HG03064 (cell line): ENCODE data around the gene GJB5.

ENCODE experiments used
- ATAC-seq: cut with Tn5 transposase; IDR thresholded peaks from one replicate; pipeline ENCODE4 v1.9.1; 2021; ENCODE audit warnings: low read depth; ENCODE audit not compliant: unreplicated experiment

The GJB5 gene

DNA sequence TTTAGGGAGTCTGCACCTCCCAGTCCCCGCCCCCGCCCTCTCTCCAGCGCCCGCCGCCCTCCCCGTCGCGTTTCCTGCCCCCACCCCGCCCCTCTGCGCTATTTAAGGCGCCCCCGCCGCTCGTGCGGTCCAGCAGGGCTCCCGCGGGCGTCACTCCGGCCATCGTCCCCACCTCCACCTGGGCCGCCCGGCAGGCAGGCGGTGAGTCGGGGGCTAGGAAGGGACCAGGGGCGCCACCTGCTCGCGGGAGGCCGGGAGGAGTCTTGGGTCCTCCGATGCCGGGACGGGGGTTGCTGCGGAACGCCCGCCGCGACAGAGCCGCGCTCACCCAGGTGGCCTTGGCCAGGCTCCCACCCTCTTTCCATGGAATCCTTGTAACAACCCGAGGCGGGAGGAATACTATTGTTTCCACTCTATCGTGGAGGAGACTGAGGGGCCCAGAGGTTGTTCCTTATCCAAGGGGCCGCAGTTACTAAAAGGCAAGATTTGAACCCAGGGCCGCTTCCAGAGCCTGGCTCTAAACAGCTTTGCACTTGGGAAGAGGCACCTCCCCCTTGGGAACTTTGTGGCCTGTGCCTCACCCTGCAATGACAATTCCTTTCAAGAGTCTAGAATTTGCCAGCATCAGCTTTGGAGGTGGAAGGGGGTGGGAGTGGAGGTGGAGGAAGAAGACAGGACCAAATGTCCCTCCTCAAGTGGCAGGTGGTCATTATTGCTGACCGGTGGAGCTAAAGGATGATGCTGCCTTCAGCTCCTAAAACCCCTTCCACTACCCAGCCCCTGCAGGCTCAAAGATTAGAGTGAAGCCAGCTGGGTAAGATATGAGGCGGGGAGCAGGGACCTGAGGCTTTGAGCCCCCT is 38.3 kb downstream of the GJB5 start, which contains the start of gene GJA4:
GJA4 (plus strand) TSS at position 132 of the 860 bp plus-strand sequence. CDS start 1,215 bp downstream, outside the sequence.
- ATAC-seq: no peak

DNA sequence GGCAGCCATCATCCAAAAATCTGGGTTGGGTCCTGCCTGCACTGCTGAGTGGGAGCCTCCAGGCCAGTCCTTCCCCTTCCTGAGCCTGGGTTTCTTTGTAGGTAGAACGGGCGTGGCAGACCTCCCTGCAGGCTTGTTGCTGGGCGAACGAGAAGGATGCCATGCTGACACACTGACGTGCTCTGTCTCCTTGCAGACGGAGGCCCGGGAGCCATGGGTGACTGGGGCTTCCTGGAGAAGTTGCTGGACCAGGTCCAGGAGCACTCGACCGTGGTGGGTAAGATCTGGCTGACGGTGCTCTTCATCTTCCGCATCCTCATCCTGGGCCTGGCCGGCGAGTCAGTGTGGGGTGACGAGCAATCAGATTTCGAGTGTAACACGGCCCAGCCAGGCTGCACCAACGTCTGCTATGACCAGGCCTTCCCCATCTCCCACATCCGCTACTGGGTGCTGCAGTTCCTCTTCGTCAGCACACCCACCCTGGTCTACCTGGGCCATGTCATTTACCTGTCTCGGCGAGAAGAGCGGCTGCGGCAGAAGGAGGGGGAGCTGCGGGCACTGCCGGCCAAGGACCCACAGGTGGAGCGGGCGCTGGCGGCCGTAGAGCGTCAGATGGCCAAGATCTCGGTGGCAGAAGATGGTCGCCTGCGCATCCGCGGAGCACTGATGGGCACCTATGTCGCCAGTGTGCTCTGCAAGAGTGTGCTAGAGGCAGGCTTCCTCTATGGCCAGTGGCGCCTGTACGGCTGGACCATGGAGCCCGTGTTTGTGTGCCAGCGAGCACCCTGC is 39.3 kb downstream of the GJB5 start:
- no peak for ATAC-seq

DNA sequence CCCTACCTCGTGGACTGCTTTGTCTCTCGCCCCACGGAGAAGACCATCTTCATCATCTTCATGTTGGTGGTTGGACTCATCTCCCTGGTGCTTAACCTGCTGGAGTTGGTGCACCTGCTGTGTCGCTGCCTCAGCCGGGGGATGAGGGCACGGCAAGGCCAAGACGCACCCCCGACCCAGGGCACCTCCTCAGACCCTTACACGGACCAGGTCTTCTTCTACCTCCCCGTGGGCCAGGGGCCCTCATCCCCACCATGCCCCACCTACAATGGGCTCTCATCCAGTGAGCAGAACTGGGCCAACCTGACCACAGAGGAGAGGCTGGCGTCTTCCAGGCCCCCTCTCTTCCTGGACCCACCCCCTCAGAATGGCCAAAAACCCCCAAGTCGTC is 39.9 kb downstream of the GJB5 start:
- ATAC-seq: no peak

DNA sequence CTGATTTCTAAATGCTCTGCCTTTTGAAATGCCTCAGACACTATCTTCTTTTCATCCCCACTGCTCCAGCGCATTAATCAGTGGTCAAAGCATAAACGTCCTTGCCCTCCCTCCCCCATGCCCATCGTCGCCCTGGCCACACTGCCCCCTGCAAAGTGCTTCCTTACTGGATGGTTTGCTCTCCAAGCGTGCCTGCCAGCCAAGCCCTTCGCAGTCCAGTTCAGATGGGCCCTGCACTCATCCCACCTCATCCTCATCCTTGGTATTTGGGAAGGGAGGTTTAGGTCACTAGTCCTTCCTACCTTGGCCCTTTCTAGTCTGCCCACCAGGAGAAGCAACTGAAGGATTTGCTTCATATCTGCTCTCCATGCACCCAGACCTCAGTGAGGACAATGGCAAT is 41.1 kb downstream of the GJB5 start:
- ATAC-seq: no peak

DNA sequence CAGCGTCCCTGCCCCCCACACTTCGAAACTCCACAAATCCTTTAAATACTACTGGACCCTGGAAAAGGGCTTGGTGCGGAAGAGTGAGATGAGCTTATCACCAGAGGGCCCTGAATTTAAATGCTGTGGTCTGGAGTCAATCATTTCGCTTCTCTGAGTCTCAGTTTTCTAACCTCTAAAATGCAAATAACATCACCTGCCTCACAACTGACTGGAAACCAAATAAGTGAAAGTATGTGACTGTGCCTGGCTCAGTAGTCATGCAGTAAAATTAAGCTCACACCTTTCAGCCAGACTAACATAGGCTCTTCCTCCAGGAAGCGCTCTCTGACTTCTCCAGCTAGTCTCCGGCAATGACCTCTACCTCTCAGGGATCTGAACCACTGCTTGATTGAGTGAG is 42.1 kb downstream of the GJB5 start:
- ATAC-seq: no peak

DNA sequence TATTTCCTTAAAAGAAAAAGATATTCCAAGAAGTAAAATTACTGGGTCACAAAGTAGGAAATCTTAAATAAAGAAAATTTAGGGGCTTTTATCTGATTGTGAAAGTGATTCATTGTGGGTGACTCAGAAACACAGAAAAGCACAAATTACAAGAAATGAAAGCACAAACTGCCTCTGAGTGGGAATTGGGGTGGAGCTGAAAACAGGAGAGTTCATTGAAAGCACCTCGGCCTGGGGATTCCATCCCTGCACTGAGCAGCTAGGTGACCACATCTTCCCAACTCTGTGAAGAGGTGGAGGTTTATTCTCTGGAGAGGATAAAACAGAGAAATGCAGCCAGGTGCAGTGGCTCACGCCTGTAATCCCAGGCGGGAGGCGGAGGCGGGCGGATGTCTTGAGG is 45.4 kb downstream of the GJB5 start:
- ATAC-seq: no peak

DNA sequence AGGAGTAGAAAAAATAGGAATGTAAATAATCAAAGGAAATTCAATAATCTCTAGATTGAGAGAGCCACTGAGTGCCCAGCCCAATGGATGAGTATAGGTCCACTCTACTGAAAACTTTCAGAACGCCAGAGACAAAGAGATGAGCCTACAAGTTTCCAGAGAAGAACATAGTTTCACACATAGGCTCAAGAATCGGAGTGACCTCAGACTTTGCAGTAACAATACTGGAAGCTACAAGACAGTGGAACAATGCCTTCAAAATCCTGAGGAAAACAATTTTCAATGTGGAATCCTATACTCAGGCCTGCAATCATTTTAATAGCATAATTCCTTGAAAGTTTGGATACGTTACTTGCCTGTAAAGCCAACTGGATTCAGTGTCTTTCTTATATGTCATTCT is 48.9 kb downstream of the GJB5 start:
- ATAC-seq: no peak

DNA sequence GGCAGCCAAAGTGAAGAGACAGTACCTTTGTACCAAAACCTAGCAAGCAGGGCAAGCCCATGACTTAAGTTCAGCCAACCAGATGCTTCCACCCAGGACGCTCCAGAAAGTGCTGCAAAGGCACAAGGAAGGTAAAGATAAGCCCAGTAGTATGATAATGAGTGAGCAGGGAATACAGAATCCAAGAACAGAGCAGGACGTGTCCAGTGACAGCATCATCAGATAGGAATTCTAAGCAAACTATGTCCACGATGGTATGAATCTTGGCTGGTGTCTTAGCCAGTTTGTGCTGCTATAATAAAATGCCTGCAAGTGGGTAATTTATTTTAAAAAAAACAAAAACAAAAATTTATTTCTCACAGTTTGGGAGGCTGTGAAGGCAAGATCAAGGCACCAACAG is 51.5 kb downstream of the GJB5 start:
- ATAC-seq: no peak
